K562 (cell line): ENCODE measurements around the gene MAP3K2. TPM values are rescaled to one million over a fixed set of nuclear protein-coding genes. Genes with fewer than 3 reads are reported as not detected.
A peak's percentile ranks its signal among the peaks of the same experiment; 100 is the strongest.

Source experiments
- BACH1 ChIP-seq: fragments of 200-800 bp; sonication (Bioruptor generic); IDR thresholded peaks from 2 replicates; pipeline ENCODE4 v1.6.1; 2016; ENCODE audit warnings: missing genetic modification characterization, missing compliant biosample characterization
- C11orf30 ChIP-seq: fragments of 450-650 bp; IDR thresholded peaks from 2 replicates; pipeline ENCODE4 v1.6.1; 2016; ENCODE audit warnings: low read depth, mild to moderate bottlenecking
- E2F8 ChIP-seq: fragments of 450-650 bp; IDR thresholded peaks from 2 replicates; pipeline ENCODE4 v1.7.1; 2018; ENCODE audit warnings: mild to moderate bottlenecking, low read depth; ENCODE audit not compliant: partially characterized antibody
- ETS1 ChIP-seq: conservative IDR thresholded peaks from 2 replicates; pipeline ENCODE4 v1.6.1; 2011; ENCODE audit warnings: low read depth, mild to moderate bottlenecking, low read length; ENCODE audit not compliant: control insufficient read depth
- FOXK2 ChIP-seq, 2 experiments: fragments of 450-650 bp; IDR thresholded peaks in 1 of 2; conservative IDR thresholded peaks in 1 of 2; 2 replicates each; pipeline ENCODE4 v1.6.1; 2016; ENCODE audit warnings: low read depth in 2 of 2, mild to moderate bottlenecking in 1 of 2
- HDAC6 ChIP-seq: IDR thresholded peaks from 2 replicates; pipeline ENCODE4 v1.6.1; 2012; ENCODE audit warnings: low read depth, mild to moderate bottlenecking, control low read depth, inconsistent platforms, low read length, moderate library complexity
- HMGN3 ChIP-seq: IDR thresholded peaks from 2 replicates; pipeline ENCODE4 v1.6.1; 2011; ENCODE audit warnings: borderline replicate concordance, low read depth, mild to moderate bottlenecking, mixed read lengths, low read length; ENCODE audit not compliant: insufficient read length; ENCODE audit errors: extremely low read depth
- MAFF ChIP-seq: IDR thresholded peaks from 2 replicates; pipeline ENCODE4 v1.6.1; 2012; ENCODE audit warnings: low read length, improper control_type of control experiment
- MAFG ChIP-seq: fragments of 450-650 bp; conservative IDR thresholded peaks from 2 replicates; pipeline ENCODE4 v1.6.1; 2016; ENCODE audit warnings: missing genetic modification characterization, missing compliant biosample characterization
- NFE2L1 ChIP-seq: fragments of 450-650 bp; IDR thresholded peaks from 2 replicates; pipeline ENCODE4 v1.6.1; 2016; ENCODE audit warnings: missing genetic modification characterization, low read depth, mild to moderate bottlenecking, missing compliant biosample characterization, moderate library complexity, borderline replicate concordance
- PCBP2 ChIP-seq: fragments of 200-400 bp; formaldehyde crosslinking; IDR thresholded peaks from 2 replicates; pipeline ENCODE4 v1.6.1; 2018; ENCODE audit warnings: low read length, low read depth, mild to moderate bottlenecking, moderate library complexity; ENCODE audit not compliant: poor library complexity, severe bottlenecking
- PHF8 ChIP-seq: fragments of 200-600 bp; sonication (generic); IDR thresholded peaks from 2 replicates; pipeline ENCODE4 v1.6.1; 2012; ENCODE audit warnings: mixed run types, mild to moderate bottlenecking, inconsistent platforms, low read length, moderate library complexity, borderline replicate concordance
- RBM25 ChIP-seq: fragments of 200-400 bp; formaldehyde crosslinking; IDR thresholded peaks from 2 replicates; pipeline ENCODE4 v1.6.1; 2018; ENCODE audit warnings: low read length, low read depth, moderate library complexity; ENCODE audit not compliant: severe bottlenecking
- SMARCA4 ChIP-seq: fragments of 450-650 bp; IDR thresholded peaks from 2 replicates; pipeline ENCODE4 v1.6.1; 2016
- SMARCC2 ChIP-seq: fragments of 450-650 bp; IDR thresholded peaks from 2 replicates; pipeline ENCODE4 v1.6.1; 2017; ENCODE audit warnings: antibody characterized with exemption, moderate library complexity, mild to moderate bottlenecking, low read depth
- SUPT5H ChIP-seq: fragments of 450-650 bp; IDR thresholded peaks from 2 replicates; pipeline ENCODE4 v1.6.1; 2016
- TCFL5 ChIP-seq: fragments of 250-450 bp; sonication (Bioruptor Pico); conservative IDR thresholded peaks from 2 replicates; pipeline ENCODE4 v1.6.1; 2021; ENCODE audit warnings: mild to moderate bottlenecking, moderate library complexity, matching md5 sums
- ZHX1 ChIP-seq: fragments of 150-350 bp; conservative IDR thresholded peaks from 2 replicates; pipeline ENCODE4 v1.6.1; 2014; ENCODE audit warnings: low read length
- ZNF699 ChIP-seq: fragments of 250-450 bp; sonication (Bioruptor Pico); IDR thresholded peaks from 2 replicates; pipeline ENCODE4 v1.8.0; 2021; ENCODE audit warnings: mild to moderate bottlenecking, moderate library complexity; ENCODE audit not compliant: insufficient replicate concordance
- polyA plus RNA-seq, 8 experiments: library from polyadenylated mRNA; depleted of rRNA in 4 of 8; stranded (reverse) in 5 of 8; unstranded in 3 of 8; fragments of >200 nt; fragmentation: Nextera tagmentation in 2 of 8; fragmentation: Illumina TruSeq in 1 of 8; extraction: Ambion mirVana in 2 of 8; extraction: Trizol in 1 of 8; gene quantifications; 2 replicates each; pipeline versions ENCODE4 v1.2.1 to v1.2.3, GENCODE V29; 2011 to 2014; ENCODE audit warnings: inconsistent platforms in 1 of 8, missing spikeins in 1 of 8
- total RNA-seq, 7 experiments: library from RNA; depleted of rRNA in 6 of 7; stranded (reverse); fragments of >200 nt in 6 of 7; fragmentation: Illumina TruSeq in 2 of 7; extraction: Trizol in 2 of 7; gene quantifications; 2 replicates each; pipeline versions ENCODE4 v1.2.1 to v1.2.3, GENCODE V29; 2011 to 2021; ENCODE audit warnings: low replicate concordance in 1 of 7

MAP3K2 gene
- total and polyA plus RNA-seq, 9 of the 15 experiments (the other 6 are each of a cell fraction or from before 2014, with no cell fraction given): 1.2 to 14.2 (median 5.7) TPM

GRCh38 chr2:127413782-127414637 is 26.2 kb upstream of the MAP3K2 start (continued):
- TF ChIP-seq RBM25: peak; percentile 49
- peak; percentile 93 for TF ChIP-seq C11orf30
- TF ChIP-seq BACH1 (tag): peak; percentile 80
- no peak for TF ChIP-seq SUPT5H
- TF ChIP-seq FOXK2 (conservative IDR thresholded peaks at IDR 0.05 in 1 of 2, IDR thresholded peaks at IDR 0.05 in 1 of 2; ENCODE audit: low read depth in 2 of 2): peak; percentile 69 to 73; a peak in 3 of 4 replicates
- no peak for TF ChIP-seq ZHX1
- no peak for TF ChIP-seq ETS1
- peak; percentile 65; the same call in 1 of the 2 replicates for TF ChIP-seq SMARCC2
- TF ChIP-seq ZNF699 (CRISPR knock-in tag): no peak
- TF ChIP-seq HMGN3: no peak
- TF ChIP-seq TCFL5 (CRISPR knock-in tag): no peak
- TF ChIP-seq PCBP2: no peak
- peak; percentile 96 for TF ChIP-seq MAFG
- TF ChIP-seq SMARCA4: peak; percentile 73
- no peak for TF ChIP-seq E2F8
- no peak for TF ChIP-seq HDAC6
- TF ChIP-seq NFE2L1 (tag): peak; percentile 84
- no peak for TF ChIP-seq PHF8
- TF ChIP-seq MAFF: peak; percentile 86
